A549 (cell line): ENCODE data around the gene DGCR2.

ENCODE experiments used
- TF ChIP-seq, protein P1 (sequence below): fragments of 450-650 bp; IDR thresholded peaks from 2 replicates; pipeline ENCODE4 v1.6.1; 2014; ENCODE audit warnings: antibody characterized with exemption
- TF ChIP-seq, protein P2 (sequence below): fragments of >200 bp; sonication (Bioruptor Twin); formaldehyde crosslinking; IDR thresholded peaks from 3 replicates; pipeline ENCODE4 v1.5.1; 2016

DNA sequence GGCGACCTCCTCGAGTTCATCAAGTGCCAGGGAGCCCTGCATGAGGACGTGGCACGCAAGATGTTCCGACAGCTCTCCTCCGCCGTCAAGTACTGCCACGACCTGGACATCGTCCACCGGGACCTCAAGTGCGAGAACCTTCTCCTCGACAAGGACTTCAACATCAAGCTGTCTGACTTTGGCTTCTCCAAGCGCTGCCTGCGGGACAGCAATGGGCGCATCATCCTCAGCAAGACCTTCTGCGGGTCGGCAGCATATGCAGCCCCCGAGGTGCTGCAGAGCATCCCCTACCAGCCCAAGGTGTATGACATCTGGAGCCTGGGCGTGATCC lies 9.4 kb upstream of the DGCR2 start:
- TF ChIP-seq, protein P1, sequence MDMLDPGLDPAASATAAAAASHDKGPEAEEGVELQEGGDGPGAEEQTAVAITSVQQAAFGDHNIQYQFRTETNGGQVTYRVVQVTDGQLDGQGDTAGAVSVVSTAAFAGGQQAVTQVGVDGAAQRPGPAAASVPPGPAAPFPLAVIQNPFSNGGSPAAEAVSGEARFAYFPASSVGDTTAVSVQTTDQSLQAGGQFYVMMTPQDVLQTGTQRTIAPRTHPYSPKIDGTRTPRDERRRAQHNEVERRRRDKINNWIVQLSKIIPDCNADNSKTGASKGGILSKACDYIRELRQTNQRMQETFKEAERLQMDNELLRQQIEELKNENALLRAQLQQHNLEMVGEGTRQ: no peak
- TF ChIP-seq, protein P2, sequence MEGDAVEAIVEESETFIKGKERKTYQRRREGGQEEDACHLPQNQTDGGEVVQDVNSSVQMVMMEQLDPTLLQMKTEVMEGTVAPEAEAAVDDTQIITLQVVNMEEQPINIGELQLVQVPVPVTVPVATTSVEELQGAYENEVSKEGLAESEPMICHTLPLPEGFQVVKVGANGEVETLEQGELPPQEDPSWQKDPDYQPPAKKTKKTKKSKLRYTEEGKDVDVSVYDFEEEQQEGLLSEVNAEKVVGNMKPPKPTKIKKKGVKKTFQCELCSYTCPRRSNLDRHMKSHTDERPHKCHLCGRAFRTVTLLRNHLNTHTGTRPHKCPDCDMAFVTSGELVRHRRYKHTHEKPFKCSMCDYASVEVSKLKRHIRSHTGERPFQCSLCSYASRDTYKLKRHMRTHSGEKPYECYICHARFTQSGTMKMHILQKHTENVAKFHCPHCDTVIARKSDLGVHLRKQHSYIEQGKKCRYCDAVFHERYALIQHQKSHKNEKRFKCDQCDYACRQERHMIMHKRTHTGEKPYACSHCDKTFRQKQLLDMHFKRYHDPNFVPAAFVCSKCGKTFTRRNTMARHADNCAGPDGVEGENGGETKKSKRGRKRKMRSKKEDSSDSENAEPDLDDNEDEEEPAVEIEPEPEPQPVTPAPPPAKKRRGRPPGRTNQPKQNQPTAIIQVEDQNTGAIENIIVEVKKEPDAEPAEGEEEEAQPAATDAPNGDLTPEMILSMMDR: no peak
